ENCODE data around the gene MTRF1.

The MTRF1 gene, protein sequence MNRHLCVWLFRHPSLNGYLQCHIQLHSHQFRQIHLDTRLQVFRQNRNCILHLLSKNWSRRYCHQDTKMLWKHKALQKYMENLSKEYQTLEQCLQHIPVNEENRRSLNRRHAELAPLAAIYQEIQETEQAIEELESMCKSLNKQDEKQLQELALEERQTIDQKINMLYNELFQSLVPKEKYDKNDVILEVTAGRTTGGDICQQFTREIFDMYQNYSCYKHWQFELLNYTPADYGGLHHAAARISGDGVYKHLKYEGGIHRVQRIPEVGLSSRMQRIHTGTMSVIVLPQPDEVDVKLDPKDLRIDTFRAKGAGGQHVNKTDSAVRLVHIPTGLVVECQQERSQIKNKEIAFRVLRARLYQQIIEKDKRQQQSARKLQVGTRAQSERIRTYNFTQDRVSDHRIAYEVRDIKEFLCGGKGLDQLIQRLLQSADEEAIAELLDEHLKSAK

DNA sequence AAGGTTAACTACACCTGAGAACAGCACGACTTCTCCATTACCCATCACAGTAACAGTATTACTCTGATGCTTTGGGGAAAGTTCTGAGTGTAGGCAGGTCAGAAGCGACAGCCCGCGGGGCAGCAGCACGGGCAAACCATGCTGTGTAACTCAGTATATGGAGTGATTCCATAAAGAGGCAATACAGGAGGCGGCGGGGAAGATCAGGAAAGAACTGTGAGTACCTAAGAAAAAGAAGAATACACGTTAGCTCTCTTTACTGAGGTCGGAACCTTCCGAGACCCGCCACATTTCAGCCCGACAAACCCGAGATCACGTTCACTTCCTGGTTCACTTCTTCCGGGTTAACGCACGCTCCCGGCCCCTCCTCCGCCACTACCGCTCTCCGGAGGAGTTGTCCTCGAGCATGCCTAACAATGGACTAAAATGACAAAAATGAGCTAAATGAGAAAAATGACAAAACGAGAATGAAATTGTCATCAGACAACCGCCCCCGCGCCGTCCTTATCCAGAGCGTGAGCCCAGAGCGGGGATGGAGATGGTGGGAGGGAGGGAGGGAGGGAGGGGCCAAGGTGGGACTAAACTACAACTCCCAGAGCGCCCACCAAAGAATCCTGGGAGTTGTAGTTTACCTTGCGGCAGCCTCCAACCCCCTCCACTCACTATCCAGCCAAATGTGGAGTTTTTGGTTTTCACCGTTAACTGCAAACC, at the start of gene MTRF1:
TSS of gene MTRF1 (minus strand) at position 316 of the 711 bp plus-strand sequence. CDS start 2,669 bp downstream, outside the sequence.
- peak; percentile 56 to 69 for DNase-seq

DNA sequence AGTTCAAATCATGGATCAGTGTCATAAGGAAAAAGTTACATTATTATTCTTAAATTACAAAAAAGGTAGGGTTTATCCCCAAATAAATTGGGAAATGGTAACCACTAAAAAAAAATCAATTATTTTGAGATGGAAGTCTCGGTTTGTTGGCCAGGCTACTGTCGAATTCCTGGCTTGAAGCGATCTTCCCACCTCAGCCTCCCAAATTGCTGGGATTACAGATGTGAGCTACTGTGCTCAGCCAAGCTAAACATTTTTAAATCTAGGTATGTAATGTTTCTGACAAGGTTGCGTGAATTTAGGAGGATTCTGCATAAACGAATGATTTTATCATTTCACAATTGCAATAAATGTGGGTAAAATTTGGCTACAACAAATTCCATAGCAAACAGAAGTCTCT, 49.7 kb upstream of the MTRF1 start:
- no peak for DNase-seq

DNA sequence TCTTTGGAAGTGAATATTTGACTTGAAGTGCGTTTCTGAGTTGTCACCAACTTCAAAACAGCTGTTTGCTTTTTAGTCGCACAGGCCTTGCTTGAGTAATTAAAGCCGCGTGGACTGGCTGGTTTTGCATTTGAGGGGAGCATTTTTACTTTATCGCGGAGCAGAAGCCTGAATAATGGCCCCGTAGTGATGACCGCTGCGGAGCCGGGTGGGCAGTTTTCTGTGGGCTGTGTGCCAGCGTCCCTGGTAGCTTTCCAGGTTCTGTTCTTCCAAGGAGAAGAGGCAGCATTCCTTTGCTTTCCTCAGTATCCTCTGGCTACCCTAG, 48.8 kb upstream of the MTRF1 start:
- DNase-seq = peak in 1 of 2 experiments; percentile 10

DNA sequence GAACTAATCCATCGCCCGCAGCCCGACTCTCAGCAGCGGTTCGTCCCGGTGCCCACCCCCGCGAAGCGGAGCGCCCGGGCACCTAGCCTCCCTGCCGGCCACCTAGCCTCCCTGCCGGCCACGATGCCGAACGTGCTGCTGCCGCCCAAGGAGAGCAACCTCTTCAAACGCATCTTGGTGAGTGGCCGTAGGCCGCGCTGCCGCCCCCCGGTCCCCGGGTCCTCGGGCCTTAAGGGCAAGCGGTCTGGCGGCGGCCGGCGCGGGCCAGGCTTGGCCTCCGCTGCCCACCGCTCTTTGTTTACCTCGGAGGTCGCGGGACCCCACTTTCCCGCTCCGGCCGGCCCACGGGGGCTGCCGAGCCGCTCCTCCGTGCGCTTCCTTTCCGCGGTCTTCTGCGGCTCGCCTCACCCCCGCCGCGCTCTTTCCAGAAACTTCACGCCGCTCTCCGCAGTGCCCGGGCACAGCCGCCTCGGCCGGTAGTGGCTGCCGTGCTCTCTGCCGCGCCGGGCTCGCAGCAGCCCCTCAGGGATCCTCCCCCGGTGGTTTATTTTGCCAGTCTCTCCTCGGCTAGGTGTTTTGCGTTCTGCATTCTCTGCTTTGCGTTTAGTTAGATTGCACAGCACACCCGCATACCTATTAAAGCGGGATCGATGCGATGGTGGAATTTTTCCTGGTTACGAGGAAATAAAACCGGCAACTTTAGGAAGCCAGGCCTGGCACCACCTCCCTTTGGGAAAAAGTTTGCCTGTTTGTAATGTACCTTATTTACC, 48.2 kb upstream of the MTRF1 start:
- DNase-seq = no peak

DNA sequence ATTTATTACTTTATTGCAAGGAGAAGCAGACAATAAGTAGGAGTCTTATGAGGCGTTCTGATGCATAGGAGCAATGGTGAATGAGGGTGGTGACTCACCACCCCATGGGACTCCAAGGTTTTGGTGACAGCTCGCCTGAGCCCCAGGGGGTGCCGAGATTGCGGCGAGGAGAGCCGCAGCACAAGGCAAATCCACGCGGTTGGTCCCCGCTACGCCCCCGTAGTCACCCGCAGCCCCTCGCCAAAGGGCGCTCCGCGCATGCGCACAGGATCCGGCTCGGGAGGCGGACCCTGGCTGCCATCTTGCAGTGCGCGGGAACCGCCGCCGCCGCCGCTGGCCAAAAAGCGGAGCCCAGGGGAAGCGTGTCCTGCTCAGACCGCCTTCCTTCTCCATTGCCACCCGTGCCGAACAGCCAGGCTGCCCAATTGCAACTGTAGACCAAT, 47.6 kb upstream of the MTRF1 start, which contains the start of gene NAA16:
TSS of gene NAA16 (plus strand) at position 305 of the 443 bp plus-strand sequence. CDS start 262 bp downstream, outside the sequence.
- peak; percentile 72 to 74 for DNase-seq

DNA sequence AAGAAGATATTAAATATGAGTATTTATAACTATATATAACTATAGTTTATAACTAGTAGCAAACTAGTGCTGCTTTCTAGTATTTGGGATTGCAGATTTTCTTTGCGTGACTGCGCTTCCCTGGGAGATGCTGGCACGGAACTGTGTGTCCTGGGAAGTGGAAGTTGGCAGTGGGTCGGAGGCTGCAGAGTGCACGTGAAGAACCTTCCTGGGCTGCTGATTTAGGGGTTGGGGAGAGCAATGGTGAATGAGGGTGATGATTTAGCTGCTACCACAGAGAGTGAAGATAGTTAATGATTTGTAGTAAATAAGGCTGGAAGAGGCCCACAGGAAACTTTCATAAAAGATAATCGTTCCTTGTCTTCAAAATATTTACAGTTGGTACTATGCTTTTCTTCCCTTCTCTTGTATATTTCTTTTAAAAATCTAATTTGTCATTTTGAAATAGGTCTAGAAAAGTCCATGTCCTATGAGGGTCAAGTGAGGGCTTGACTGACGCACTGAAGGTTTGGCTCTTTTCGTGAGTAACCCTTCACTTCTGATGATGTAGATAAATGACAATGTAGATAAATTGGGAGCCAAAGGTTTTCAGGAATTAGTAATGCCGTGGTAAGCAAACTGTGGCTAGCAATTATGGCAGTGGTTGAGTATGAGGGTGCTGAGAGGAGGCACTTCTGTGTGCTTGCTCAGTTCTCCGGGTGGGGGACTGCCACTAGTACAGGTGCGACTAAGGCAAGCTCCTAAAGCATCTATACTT, 44.7 kb upstream of the MTRF1 start:
- DNase-seq = no peak

DNA sequence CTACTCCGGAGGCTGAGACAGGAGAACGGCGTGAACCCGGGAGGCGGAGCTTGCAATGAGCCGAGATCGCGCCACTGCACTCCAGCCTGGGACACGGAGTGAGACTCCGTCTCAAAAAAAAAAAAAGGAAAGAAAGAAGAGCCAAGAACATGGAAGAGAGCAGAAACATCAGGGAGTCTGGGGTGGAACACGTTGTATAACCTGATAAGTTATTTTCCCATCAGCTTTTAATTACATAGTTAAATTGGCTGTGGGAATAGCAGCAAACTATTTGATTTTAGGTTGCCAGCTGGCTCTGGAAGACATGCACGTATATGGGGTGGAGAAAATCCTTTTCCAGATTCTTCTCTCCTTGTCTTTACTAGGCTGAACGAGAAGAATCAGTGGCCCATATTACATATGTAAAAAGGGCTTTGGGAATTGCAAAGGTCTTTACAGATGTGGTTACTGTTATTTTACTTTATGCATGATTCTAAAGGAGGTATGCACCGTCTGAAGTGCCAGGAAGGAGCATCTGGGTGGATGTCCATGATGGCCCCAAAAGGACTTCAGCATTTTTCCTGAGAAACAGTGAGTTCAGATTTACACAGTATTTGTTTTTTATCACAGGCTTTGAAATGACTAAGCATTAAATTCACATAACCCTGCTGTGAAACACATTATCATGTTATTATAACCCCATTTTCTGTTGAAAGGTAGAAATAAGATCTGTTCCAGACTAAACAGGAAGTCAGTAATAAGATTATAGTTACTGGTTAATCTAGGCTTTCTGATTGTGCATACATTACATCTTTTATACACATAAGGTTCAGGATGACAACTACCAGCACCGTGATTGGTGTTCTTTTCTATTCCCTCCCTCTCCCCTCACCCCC, 43.1 kb upstream of the MTRF1 start:
- DNase-seq = no peak

DNA sequence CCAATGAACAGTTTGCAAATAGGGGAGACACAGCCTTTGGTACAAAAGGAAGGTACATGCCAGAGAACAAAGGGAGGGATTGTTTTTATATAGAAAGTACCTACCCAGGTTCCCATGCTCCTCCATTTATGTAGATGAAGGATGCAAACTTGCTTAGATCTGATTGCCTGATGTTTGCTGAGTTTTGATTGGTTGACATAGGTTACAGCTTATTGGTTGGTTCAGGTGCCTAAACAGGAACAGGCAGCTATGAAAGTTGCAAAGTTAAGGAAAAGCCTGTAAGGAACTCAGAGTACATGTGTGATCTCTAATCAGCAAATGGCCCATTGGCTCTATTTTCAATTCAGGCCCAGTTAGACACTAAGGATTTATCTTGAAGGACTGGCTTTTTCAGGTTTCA, 41.2 kb upstream of the MTRF1 start:
- no peak for DNase-seq

DNA sequence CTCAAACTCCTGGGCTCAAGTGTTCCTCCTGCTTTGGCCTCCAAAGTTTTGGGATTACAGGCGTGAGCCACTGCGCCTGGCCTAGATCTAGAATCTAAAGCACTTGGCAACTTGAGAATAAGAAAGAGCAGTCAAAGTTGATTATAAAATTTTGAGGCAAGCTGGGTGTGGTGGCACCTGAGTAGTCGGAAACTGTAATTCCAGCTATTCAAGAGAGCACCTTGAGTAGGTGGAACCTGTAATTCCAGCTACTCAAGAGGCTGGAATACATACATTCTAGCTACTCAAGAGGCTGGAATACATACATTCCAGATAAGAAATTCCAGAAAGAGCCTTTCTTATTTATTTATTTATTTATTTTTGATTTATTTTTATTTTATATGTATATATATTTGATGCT, 39.4 kb upstream of the MTRF1 start:
- DNase-seq = no peak

DNA sequence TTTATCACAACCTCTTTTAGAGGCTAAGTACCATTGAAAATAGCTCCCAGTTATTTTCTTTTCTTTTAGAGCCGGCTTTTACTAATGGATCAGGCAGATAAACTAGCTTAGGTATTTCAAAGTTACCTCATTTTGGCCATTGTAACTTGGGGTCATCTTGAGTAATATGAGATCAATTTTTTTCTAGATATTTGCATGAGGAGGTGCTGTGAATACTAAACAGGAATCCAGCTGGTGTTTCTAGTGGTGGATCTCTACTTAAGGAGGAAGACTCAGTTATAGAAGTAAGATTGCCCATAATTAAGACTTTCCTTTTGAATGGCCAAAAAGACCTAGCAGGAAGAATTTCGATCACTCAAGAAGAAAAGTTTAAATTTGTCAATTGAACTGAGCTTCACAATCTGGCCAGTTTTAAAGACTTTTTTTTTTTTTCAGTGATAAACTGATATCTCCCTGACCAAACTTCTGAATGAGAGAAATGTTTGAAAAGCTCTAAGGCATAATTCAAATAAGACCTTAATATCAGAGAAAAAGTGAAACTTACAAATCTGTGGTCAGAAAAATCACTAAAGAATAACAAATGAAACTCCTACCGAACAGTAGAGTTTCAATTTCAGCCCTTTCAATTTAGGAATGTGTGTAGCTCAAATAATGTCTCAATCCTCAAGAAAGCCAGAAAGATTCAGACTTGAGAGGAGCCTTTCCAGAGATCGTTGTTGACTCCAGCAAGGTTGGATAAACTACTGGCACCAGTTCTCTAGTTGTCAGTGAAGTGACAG, 36.1 kb upstream of the MTRF1 start:
- no peak for DNase-seq

DNA sequence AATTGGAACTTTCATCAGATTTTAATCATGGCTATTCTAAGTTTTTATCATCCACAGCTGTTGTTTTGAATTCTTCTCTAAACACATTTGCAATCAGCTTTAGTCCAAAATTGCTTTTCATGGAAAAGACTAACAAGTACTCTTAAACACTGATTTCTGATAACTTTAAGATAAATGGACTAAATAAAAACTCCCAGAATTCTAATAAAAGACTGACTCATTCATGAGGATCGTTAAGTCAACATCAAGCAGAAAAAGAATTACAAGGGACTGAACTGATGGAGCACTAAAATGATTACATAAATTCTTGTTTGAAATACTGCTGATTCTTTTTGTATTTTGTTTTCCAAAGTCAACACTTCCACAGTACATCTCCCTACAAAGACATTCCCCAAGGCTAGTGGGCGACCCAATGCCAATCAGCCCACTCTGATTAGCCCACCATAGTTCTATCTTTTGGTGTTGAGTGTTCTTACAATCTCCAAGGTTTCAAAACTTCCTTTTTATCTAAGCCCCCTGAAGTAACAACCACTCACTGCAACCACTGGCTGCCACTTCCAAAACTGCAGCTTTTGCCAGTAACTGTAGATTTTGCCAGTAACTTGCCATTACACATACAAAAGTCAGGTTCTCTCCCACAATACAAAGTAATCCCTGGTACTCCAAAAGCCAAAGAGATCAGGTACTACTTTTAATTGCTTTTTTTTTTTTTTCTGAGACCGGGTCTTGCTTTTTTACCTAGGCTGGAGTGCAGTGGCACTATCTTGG, 33.7 kb upstream of the MTRF1 start:
- DNase-seq = no peak

DNA sequence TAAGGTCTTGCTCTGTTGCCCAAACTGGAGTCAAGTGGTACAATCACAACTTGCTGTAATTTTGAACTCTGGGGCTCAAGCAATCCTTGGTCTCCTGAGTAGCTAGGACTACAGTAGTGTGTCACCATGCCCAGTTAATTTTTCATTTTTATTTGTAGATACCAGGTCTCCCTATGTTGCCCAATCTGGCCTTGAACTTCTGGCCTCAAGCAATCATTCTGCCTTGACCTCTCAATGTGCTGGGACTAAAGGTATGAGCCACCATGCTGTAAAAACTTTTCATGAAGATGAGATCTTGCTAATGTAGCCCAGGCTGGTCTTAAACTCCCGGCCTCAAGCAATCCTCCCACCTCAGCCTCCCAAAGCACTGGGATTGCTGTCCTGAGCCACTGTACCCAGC, 32.6 kb upstream of the MTRF1 start:
- no peak for DNase-seq

DNA sequence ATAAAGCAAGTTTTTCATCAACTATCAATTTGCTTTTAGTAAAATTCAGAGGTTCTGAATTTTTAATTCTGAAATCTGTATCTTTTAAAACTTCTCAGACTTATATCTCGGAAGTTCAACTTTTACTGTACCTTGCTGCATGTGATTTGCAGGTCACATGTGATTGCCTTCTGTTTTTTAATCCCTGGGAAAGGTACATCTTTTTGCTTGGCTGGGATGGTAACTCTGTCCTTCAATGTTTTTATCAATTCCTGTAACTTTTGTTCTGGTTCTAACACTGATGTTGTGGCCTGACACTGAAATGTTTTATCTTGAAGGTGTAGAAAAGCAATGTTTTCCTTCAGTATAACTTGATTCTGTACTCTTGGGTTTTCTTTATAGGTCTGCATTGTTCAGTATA, 31.5 kb upstream of the MTRF1 start:
- no peak for DNase-seq

DNA sequence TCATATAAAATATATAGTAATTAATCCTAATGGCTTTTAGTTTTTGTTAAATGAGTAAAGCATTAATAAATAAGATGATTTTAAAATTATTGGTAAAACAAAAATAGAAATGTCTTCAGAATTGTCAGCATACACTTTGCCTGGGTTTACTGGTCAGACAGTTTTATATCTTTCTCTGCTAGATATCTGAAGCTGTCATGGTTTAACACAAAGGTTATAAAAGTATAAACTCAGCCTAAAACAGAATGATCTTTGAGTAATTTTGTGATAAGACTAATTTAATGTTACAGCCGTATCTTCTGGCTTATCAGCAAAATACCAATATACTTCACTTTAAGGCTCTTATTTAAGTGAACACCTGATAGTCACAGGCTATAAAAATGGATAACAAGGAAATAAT, 29.9 kb upstream of the MTRF1 start:
- no peak for DNase-seq

DNA sequence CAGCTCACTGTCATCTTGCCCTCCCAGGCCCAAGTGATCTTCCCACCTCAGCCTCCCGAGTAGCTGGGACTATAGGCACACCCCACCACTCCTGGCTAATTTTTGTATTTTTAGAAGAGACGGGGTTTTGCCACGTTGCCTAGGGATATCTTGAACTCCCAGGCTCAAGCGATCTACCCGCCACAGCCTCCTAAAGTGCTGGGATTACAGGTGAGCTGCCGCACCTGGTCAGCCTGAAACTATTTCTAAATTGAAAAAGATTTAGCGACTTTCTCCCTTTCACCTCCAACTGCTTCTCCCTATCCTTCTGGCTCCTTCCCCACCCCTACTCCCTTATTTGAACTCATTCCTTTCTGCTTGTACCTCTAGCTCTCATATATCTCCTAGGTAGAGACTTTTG, 27.9 kb upstream of the MTRF1 start:
- DNase-seq = no peak

DNA sequence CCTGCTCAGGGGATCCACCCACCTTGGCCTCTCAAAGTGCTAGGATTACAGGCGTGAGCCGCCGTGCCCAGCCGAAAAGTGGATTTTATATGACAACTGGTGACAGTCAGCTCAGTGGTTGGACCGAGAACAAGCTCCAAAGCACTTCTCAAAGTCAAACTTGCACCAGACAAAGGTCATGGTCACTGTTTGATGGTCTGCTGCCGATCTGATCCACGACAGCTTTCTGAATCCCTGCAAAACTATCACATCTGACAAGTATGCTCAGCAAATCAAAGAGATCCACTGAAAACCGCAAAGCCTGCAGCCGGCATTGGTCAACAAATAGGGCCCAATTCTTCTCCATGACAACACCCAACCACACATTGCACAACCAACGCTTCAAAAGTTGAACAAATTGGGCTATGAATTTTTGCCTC, 26.1 kb upstream of the MTRF1 start:
- no peak for DNase-seq

DNA sequence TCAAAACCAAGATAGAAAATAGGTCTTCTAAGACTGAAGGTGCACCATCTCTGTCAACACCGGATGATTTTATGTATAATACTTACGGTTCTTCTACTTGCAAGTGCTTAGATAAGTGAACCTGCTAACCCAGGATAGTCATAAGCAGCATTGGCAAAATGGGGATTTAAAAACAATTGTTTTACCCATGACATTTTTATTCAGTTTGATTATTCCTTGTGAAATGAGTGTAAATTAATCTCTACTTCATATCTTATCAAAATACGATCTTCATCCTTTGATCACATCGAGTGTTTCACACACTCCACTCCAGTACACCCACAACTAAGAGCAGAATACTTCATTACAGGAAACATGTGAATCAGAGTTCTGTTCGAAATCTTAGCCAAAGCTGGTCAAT, 23.0 kb upstream of the MTRF1 start:
- DNase-seq = no peak

DNA sequence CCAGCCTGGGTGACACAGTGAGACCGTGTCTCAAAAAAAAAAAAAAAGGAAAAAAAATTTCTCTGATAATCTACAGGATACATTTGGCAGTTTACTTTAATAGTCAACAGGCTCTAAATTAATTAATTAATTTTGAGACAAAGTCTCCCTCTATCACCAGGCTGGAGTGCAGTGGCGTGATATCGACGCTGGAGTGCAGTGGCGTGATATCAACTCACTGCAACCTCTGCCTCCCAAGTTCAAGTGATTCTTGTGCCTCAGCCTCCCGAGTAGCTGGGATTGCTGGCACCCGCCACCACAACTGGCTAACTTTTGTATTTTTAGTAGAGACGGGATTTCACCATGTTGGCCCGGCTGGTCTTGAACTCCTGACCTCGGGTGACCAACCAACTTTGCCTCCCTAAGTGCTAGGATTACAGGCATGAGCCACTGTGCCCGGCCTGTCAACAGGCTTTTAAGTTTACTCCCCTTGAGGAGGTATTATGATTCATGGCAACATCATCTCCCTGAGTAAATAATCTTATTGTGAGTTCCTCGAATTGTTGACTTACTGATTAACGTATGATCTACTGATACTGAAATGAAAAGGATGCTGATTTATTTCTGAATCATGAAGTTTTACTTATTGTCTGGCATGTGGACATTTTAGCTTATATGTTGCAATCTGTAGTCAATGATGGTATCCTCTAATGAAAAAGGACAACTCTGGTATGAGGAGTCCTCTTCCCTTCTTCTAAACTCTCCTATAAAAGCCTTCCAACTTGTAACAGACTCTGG, 21.3 kb upstream of the MTRF1 start:
- no peak for DNase-seq

DNA sequence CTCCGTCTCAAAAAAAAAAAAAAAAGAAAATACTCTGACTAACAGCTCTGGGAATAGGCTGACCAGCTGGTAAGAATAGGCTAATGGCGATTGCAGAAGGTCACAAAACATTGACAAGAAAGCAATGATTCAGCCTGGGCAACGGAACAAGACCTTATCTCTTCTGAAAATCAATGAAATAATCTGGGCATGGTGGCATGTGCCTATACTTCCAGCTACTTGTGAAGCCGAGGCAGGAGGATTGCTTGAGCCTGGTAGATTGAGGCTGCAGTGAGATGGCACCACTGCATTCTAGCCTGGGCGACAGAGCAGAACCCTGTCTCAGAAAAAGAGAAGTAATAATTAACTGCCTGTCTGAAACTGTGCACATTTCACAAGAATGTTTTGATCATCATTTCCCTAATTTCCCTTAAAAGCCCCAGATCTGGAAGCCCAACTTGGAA, 18.8 kb upstream of the MTRF1 start:
- no peak for DNase-seq

Measured in SHP77 (cell line).